ENCODE data around the gene MGAT4B. TPM values are rescaled to one million over a fixed set of nuclear protein-coding genes. Genes with fewer than 3 reads are reported as not detected.

The MGAT4B gene
- total and polyA plus RNA-seq, 2 of the 13 experiments (the other 11 are each of a cell fraction or from before 2014, with no cell fraction given), result 93.5 to 130 TPM

- TF ChIP-seq ASH2L (IDR thresholded peaks at IDR 0.05; ENCODE audit: insufficient read length, low read depth, low read length) (peak; percentile 52), KMT2B (CRISPR knock-in tag; IDR thresholded peaks at IDR 0.05) (no peak), HDAC6 (IDR thresholded peaks at IDR 0.05; ENCODE audit: low read depth, low read length) (no peak), SIN3A (IDR thresholded peaks at IDR 0.05; ENCODE audit: borderline replicate concordance, low read depth, low read length) (peak; percentile 72; the same call in 1 of the 2 replicates), ZNF777 (CRISPR knock-in tag; IDR thresholded peaks at IDR 0.05) (no peak), ZXDC (CRISPR knock-in tag; IDR thresholded peaks at IDR 0.05) (peak; percentile 78; the same call in 1 of the 2 replicates), ZSCAN21 (CRISPR knock-in tag; IDR thresholded peaks at IDR 0.05; ENCODE audit: borderline replicate concordance) (peak; percentile 8; the same call in 1 of the 2 replicates), FOXM1 (CRISPR knock-in tag; IDR thresholded peaks at IDR 0.05) (no peak), ZNF383 (CRISPR knock-in tag; IDR thresholded peaks at IDR 0.05; ENCODE audit: borderline replicate concordance) (0 out of 2 replicates have a peak, but pooled peaks have one; percentile 46), RFX3 (CRISPR knock-in tag; IDR thresholded peaks at IDR 0.05) (0 out of 2 replicates have a peak, but pooled peaks have one; percentile 20), TMF1 (CRISPR knock-in tag; IDR thresholded peaks at IDR 0.05; ENCODE audit: low read depth) (0 out of 2 replicates have a peak, but pooled peaks have one; percentile 27), SOX5 (CRISPR knock-in tag; IDR thresholded peaks at IDR 0.05; ENCODE audit: borderline replicate concordance) (peak; percentile 72; the same call in 1 of the 2 replicates), POLR2AphosphoS5 (IDR thresholded peaks at IDR 0.05; ENCODE audit: low read depth, low read length) (peak; percentile 76), ZBTB42 (CRISPR knock-in tag; IDR thresholded peaks at IDR 0.05) (0 out of 2 replicates have a peak, but pooled peaks have one; percentile 66)
- TF ChIP-seq, protein P1, sequence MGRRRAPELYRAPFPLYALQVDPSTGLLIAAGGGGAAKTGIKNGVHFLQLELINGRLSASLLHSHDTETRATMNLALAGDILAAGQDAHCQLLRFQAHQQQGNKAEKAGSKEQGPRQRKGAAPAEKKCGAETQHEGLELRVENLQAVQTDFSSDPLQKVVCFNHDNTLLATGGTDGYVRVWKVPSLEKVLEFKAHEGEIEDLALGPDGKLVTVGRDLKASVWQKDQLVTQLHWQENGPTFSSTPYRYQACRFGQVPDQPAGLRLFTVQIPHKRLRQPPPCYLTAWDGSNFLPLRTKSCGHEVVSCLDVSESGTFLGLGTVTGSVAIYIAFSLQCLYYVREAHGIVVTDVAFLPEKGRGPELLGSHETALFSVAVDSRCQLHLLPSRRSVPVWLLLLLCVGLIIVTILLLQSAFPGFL (CRISPR knock-in tag; IDR thresholded peaks at IDR 0.05), result no peak
- TF ChIP-seq, protein P2, sequence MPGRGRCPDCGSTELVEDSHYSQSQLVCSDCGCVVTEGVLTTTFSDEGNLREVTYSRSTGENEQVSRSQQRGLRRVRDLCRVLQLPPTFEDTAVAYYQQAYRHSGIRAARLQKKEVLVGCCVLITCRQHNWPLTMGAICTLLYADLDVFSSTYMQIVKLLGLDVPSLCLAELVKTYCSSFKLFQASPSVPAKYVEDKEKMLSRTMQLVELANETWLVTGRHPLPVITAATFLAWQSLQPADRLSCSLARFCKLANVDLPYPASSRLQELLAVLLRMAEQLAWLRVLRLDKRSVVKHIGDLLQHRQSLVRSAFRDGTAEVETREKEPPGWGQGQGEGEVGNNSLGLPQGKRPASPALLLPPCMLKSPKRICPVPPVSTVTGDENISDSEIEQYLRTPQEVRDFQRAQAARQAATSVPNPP (CRISPR knock-in tag; IDR thresholded peaks at IDR 0.05), result peak; percentile 62; the same call in 1 of the 2 replicates
- TF ChIP-seq, protein P3, sequence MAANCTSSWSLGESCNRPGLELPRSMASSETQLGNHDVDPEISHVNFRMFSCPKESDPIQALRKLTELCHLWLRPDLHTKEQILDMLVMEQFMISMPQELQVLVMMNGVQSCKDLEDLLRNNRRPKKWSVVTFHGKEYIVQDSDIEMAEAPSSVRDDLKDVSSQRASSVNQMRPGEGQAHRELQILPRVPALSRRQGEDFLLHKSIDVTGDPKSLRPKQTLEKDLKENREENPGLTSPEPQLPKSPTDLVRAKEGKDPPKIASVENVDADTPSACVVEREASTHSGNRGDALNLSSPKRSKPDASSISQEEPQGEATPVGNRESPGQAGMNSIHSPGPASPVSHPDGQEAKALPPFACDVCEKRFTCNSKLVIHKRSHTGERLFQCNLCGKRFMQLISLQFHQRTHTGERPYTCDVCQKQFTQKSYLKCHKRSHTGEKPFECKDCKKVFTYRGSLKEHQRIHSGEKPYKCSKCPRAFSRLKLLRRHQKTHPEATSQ (CRISPR knock-in tag; IDR thresholded peaks at IDR 0.05; ENCODE audit: borderline replicate concordance), result peak; percentile 57; the same call in 1 of the 2 replicates
- TF ChIP-seq, protein P4, sequence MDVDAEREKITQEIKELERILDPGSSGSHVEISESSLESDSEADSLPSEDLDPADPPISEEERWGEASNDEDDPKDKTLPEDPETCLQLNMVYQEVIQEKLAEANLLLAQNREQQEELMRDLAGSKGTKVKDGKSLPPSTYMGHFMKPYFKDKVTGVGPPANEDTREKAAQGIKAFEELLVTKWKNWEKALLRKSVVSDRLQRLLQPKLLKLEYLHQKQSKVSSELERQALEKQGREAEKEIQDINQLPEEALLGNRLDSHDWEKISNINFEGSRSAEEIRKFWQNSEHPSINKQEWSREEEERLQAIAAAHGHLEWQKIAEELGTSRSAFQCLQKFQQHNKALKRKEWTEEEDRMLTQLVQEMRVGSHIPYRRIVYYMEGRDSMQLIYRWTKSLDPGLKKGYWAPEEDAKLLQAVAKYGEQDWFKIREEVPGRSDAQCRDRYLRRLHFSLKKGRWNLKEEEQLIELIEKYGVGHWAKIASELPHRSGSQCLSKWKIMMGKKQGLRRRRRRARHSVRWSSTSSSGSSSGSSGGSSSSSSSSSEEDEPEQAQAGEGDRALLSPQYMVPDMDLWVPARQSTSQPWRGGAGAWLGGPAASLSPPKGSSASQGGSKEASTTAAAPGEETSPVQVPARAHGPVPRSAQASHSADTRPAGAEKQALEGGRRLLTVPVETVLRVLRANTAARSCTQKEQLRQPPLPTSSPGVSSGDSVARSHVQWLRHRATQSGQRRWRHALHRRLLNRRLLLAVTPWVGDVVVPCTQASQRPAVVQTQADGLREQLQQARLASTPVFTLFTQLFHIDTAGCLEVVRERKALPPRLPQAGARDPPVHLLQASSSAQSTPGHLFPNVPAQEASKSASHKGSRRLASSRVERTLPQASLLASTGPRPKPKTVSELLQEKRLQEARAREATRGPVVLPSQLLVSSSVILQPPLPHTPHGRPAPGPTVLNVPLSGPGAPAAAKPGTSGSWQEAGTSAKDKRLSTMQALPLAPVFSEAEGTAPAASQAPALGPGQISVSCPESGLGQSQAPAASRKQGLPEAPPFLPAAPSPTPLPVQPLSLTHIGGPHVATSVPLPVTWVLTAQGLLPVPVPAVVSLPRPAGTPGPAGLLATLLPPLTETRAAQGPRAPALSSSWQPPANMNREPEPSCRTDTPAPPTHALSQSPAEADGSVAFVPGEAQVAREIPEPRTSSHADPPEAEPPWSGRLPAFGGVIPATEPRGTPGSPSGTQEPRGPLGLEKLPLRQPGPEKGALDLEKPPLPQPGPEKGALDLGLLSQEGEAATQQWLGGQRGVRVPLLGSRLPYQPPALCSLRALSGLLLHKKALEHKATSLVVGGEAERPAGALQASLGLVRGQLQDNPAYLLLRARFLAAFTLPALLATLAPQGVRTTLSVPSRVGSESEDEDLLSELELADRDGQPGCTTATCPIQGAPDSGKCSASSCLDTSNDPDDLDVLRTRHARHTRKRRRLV (CRISPR knock-in tag; IDR thresholded peaks at IDR 0.05), result peak; percentile 30
These were observed 12.2 kb upstream of the MGAT4B start (continued) for GRCh38 chr5:179818746-179819295.

Data from HepG2 (cell line).